Lung (tissue), 12 donors: ENCODE results near the gene DPP7. TPM values are rescaled to one million over a fixed set of nuclear protein-coding genes. Genes with fewer than 3 reads are reported as not detected.

Source experiments
- ATAC-seq: fragments of 200-7000 bp; cut with Tn5 transposase; one replicate; pipeline ENCODE4 v1.9.1; 2020; ENCODE audit warnings: moderate number of reproducible peaks; ENCODE audit not compliant: insufficient read depth, low FRiP score
- DNase-seq, 3 donors: peaks; one replicate each; pipeline ENCODE4 v3.0.0-alpha.2; 2013 to 2017
- H3K27ac ChIP-seq, 2 donors: one replicate each; pipeline ENCODE4 v1.5.1; 2013; ENCODE audit warnings: mild to moderate bottlenecking in 2 of 2, moderate library complexity in 2 of 2, control low read depth in 1 of 2, inconsistent platforms in 1 of 2, low read depth in 1 of 2, low read length in 1 of 2
- H3K27me3 ChIP-seq, 3 donors: one replicate each; pipeline ENCODE4 v1.5.1; 2013; ENCODE audit warnings: low read length in 2 of 3; ENCODE audit not compliant: control insufficient read depth in 3 of 3, insufficient read depth in 3 of 3
- H3K36me3 ChIP-seq, 4 donors: one replicate each; pipeline ENCODE4 v1.5.1; 2013; ENCODE audit warnings: low read length in 4 of 4, mild to moderate bottlenecking in 1 of 4, moderate library complexity in 1 of 4; ENCODE audit not compliant: control insufficient read depth in 4 of 4, insufficient read depth in 4 of 4
- H3K4me1 ChIP-seq, 5 donors: one replicate each; pipeline ENCODE4 v1.5.1; 2013; ENCODE audit warnings: low read length in 5 of 5, mild to moderate bottlenecking in 2 of 5, moderate library complexity in 1 of 5; ENCODE audit not compliant: control insufficient read depth in 5 of 5, insufficient read depth in 5 of 5
- H3K4me3 ChIP-seq: one replicate; pipeline ENCODE4 v1.5.1; 2013; ENCODE audit warnings: mild to moderate bottlenecking, control low read depth, moderate library complexity
- H3K9ac ChIP-seq, 2 donors: one replicate each; pipeline ENCODE4 v1.5.1; 2013; ENCODE audit warnings: low read length in 2 of 2, control low read depth in 1 of 2; ENCODE audit not compliant: insufficient read depth in 1 of 2
- H3K9me3 ChIP-seq, 4 donors: one replicate each; pipeline ENCODE4 v1.5.1; 2013; ENCODE audit warnings: low read length in 3 of 4, mild to moderate bottlenecking in 1 of 4, moderate library complexity in 1 of 4; ENCODE audit not compliant: control insufficient read depth in 4 of 4, insufficient read depth in 3 of 4
- WGBS, 2 donors: extraction: QIAGEN DNeasy Blood & Tissue Kit; methylation state at CpG; one replicate each; pipeline ENCODE4 v1.1.7; 2013; 5-methylcytosine and 5-hydroxymethylcytosine counted together
- polyA plus RNA-seq, 2 donors: library from polyadenylated mRNA; stranded (reverse); fragments of 200-250 nt; gene quantifications; one replicate each; pipeline ENCODE4 v1.2.1, GENCODE V29; 2013
- total RNA-seq, 2 donors: library from RNA; depleted of rRNA in 1 of 2; stranded (reverse); fragments of >200 nt in 1 of 2; gene quantifications; one replicate each; pipeline ENCODE4 v1.2.1, GENCODE V29; 2014 to 2021
- TF ChIP-seq, protein P1 (sequence below): IDR thresholded peaks from 2 replicates; pipeline ENCODE4 v1.5.1; 2012; ENCODE audit warnings: mild to moderate bottlenecking; ENCODE audit errors: control extremely low read depth, extremely low read depth
- donor health status: control.
- donor health status: control.
- donor health status: Bipolar disorder and iron deficiency.
- donor health status: healthy.
- donor health status: DM: yes; HTN: yes; CAD: no.

DPP7 gene
- total and polyA plus RNA-seq, 4 donors: 48.0 to 436 (median 228) TPM

- H3K36me3 ChIP-seq: no peaks in the 10 kb centered on the region
- no peak overlapping the region for H3K4me3 ChIP-seq
- H3K9me3 ChIP-seq: no peaks in the 10 kb centered on the region
- ATAC-seq: no peak
- H3K27me3 ChIP-seq: no peaks in the 10 kb centered on the region
- TF ChIP-seq, protein P1, sequence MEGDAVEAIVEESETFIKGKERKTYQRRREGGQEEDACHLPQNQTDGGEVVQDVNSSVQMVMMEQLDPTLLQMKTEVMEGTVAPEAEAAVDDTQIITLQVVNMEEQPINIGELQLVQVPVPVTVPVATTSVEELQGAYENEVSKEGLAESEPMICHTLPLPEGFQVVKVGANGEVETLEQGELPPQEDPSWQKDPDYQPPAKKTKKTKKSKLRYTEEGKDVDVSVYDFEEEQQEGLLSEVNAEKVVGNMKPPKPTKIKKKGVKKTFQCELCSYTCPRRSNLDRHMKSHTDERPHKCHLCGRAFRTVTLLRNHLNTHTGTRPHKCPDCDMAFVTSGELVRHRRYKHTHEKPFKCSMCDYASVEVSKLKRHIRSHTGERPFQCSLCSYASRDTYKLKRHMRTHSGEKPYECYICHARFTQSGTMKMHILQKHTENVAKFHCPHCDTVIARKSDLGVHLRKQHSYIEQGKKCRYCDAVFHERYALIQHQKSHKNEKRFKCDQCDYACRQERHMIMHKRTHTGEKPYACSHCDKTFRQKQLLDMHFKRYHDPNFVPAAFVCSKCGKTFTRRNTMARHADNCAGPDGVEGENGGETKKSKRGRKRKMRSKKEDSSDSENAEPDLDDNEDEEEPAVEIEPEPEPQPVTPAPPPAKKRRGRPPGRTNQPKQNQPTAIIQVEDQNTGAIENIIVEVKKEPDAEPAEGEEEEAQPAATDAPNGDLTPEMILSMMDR: no peak
- H3K27ac ChIP-seq: no peak overlapping the region
- H3K9ac ChIP-seq: no peak overlapping the region
- no peak for DNase-seq
- WGBS, 2 donors: 93 to 96% methylated on average over 26 of the region's 26 CpGs
- peaks cover 0 to 22% (median 2%) of the 10 kb centered on the region in 5 donors for H3K4me1 ChIP-seq
Measured at GRCh38 chr9:137066096-137066861, 48.3 kb downstream of the DPP7 start.

GRCh38 chr9:137065336-137065967, 49.1 kb downstream of the DPP7 start:
- 92 to 95% methylated on average over 22 to 23 of the region's 23 CpGs for WGBS, 2 donors
- H3K4me1 ChIP-seq: peaks cover 0 to 14% (median 0%) of the 10 kb centered on the region in 5 donors
- no peaks in the 10 kb centered on the region for H3K27me3 ChIP-seq
- no peak overlapping the region for H3K27ac ChIP-seq
- TF ChIP-seq, protein P1: no peak
- no peak overlapping the region for H3K4me3 ChIP-seq
- H3K9ac ChIP-seq: no peak overlapping the region
- no peak for DNase-seq
- H3K9me3 ChIP-seq: no peaks in the 10 kb centered on the region
- ATAC-seq: no peak
- H3K36me3 ChIP-seq: no peaks in the 10 kb centered on the region

GRCh38 chr9:137064880-137065164, 49.7 kb downstream of the DPP7 start:
- Histone ChIP-seq H3K9ac (no peak overlapping the region), H3K4me1 (peaks cover 0 to 14% (median 0%) of the 10 kb centered on the region in 5 donors), H3K9me3 (no peaks in the 10 kb centered on the region), H3K36me3 (no peaks in the 10 kb centered on the region), H3K27me3 (no peaks in the 10 kb centered on the region), H3K27ac (no peak overlapping the region), H3K4me3 (no peak overlapping the region)
- DNase-seq: no peak
- ATAC-seq: no peak
- TF ChIP-seq, protein P1: no peak
- WGBS, 2 donors: 89 to 97% methylated on average over 12 of the region's 12 CpGs
